ENCODE results near the gene RRAS2.

GRCh38 chr11:14341968-14342367 lies 17.0 kb downstream of the RRAS2 start:
- peak; percentile 80 for TF ChIP-seq USF1 (CRISPR knock-in tag; IDR thresholded peaks at IDR 0.05)
- TF ChIP-seq ZNF232 (CRISPR knock-in tag; IDR thresholded peaks at IDR 0.05): no peak

Measured in WTC11 (cell line).